Caco-2 (cell line): ENCODE results near the gene CCDC102A. TPM values are rescaled to one million over a fixed set of nuclear protein-coding genes. Genes with fewer than 3 reads are reported as not detected.
A peak's percentile ranks its signal among the peaks of the same experiment; 100 is the strongest.

Experiments used
- BruUV-seq: library from RNA; stranded (reverse); fragments of 400-500 nt; replicated peaks from 2 replicates; lab custom pipeline; 2021; lab: Mats Ljungman, UMichigan
- CTCF ChIA-PET: fragments of 300-600 bp; sonication (Branson Sonifier 250); formaldehyde crosslinking; loops from one replicate; lab custom pipeline; 2022; ENCODE audit warnings: antibody characterized with exemption; lab: Charles Lee
- POLR2A ChIA-PET: fragments of 300-600 bp; sonication (Branson Sonifier 250); formaldehyde crosslinking; loops from one replicate; lab custom pipeline; 2022; ENCODE audit warnings: antibody characterized with exemption; lab: Charles Lee
- DNase-seq, 2 experiments: peaks; one replicate each; pipeline versions ENCODE4 v3.0.0 to v3.0.0-alpha.2; 2020 to 2022
- H3K27me3 ChIP-seq: replicated peaks from 2 replicates; pipeline ENCODE4 v1.6.0; 2011; ENCODE audit warnings: low read length; ENCODE audit not compliant: control insufficient read depth, insufficient read depth
- H3K36me3 ChIP-seq: 2 replicates; pipeline ENCODE4 v1.5.1; 2011; ENCODE audit warnings: low read length; ENCODE audit not compliant: control insufficient read depth, insufficient read depth
- H3K4me1 ChIP-seq: fragments of 250-450 bp; sonication (Bioruptor Pico); 2 replicates; pipeline ENCODE4 v1.5.1; 2020; ENCODE audit warnings: mild to moderate bottlenecking
- H3K4me3 ChIP-seq: 2 replicates; pipeline ENCODE4 v1.5.1; 2011; ENCODE audit warnings: low read depth, mild to moderate bottlenecking, control low read depth, low read length
- H3K9me3 ChIP-seq: fragments of 250-450 bp; sonication (Bioruptor Pico); 2 replicates; pipeline ENCODE4 v1.5.1; 2020; ENCODE audit warnings: mild to moderate bottlenecking, moderate library complexity
- H3K27ac Mint-ChIP-seq: one replicate; pipeline ENCODE4 v1.8.0; 2022; ENCODE audit warnings: mixed read lengths; ENCODE audit not compliant: unreplicated experiment
- H3K27me3 Mint-ChIP-seq: one replicate; pipeline ENCODE4 v1.8.0; 2022; ENCODE audit warnings: mixed read lengths; ENCODE audit not compliant: insufficient read depth, unreplicated experiment
- H3K36me3 Mint-ChIP-seq: one replicate; pipeline ENCODE4 v1.8.0; 2022; ENCODE audit warnings: mild to moderate bottlenecking, mixed read lengths; ENCODE audit not compliant: insufficient read depth, unreplicated experiment
- H3K4me1 Mint-ChIP-seq: one replicate; pipeline ENCODE4 v1.8.0; 2022; ENCODE audit warnings: low read depth, mixed read lengths; ENCODE audit not compliant: unreplicated experiment
- H3K4me3 Mint-ChIP-seq: one replicate; pipeline ENCODE4 v1.8.0; 2022; ENCODE audit warnings: mild to moderate bottlenecking, moderate library complexity, mixed read lengths; ENCODE audit not compliant: unreplicated experiment
- H3K9me3 Mint-ChIP-seq: one replicate; pipeline ENCODE4 v1.8.0; 2022; ENCODE audit warnings: mixed read lengths; ENCODE audit not compliant: unreplicated experiment
- CTCF ChIP-seq, 2 experiments: fragments of 200-600 bp in 1 of 2; IDR thresholded peaks; 1 replicate in 1 of 2; 2 replicates in 1 of 2; pipeline versions ENCODE4 v1.5.1 to v1.8.0; 2011 to 2022; ENCODE audit warnings: antibody characterized with exemption in 1 of 2, control low read depth in 1 of 2, inconsistent platforms in 1 of 2, low read depth in 1 of 2, low read length in 1 of 2, mild to moderate bottlenecking in 1 of 2, moderate library complexity in 1 of 2; ENCODE audit not compliant: insufficient read depth in 1 of 2, severe bottlenecking in 1 of 2, unreplicated experiment in 1 of 2
- intact Hi-C: fragments of 100-400 bp; cut with micrococcal nuclease; formaldehyde crosslinking; loops from one replicate; pipeline ENCODE4 v1.10.0; 2022; ENCODE audit not compliant: unreplicated experiment
- total RNA-seq: library from RNA; stranded (reverse); gene quantifications from 2 replicates; pipeline ENCODE4 v1.2.3, GENCODE V29; 2022

CCDC102A gene
- total RNA-seq, 1 experiment from 2014 or later = 11.8 TPM

GRCh38 chr16:57481421-57481820 is 55.0 kb downstream of the CCDC102A start:
- TF ChIP-seq CTCF (IDR thresholded peaks at IDR 0.05; ENCODE audit: insufficient read depth in 1 of 2, low read depth in 1 of 2, low read length in 1 of 2, severe bottlenecking in 1 of 2, unreplicated experiment in 1 of 2) = no peak
- intact Hi-C loops = loop anchor here (2.0 kb wide), 1 partner anchor 19 kb away; the partner anchor contains the start of gene POLR2C
- peak overlapping the region; percentile 27 for H3K4me3 Mint-ChIP-seq
- H3K9me3 Mint-ChIP-seq = no peaks in the 10 kb centered on the region
- Histone ChIP-seq H3K4me1 (peaks cover 53% of the 10 kb centered on the region), H3K36me3 (peaks cover 6% of the 10 kb centered on the region; the same call in 1 of the 2 replicates), H3K9me3 (no peaks in the 10 kb centered on the region), H3K27me3 (no peaks in the 10 kb centered on the region), H3K4me3 (no peak overlapping the region)
- no peak for DNase-seq
- H3K4me1 Mint-ChIP-seq = peaks cover 52% of the 10 kb centered on the region
- ChIA-PET POLR2A (no interaction called here), CTCF (interaction anchor here (0.6 kb wide), 1 partner anchor 312 kb away, joined by 3 read pairs; no protein-coding TSS in a partner anchor)
- peak overlapping the region; percentile 100 for H3K27ac Mint-ChIP-seq
- H3K27me3 Mint-ChIP-seq = no peaks in the 10 kb centered on the region
- H3K36me3 Mint-ChIP-seq = peaks cover 36% of the 10 kb centered on the region
- BruUV-seq = no TSS peak

- H3K27ac Mint-ChIP-seq = peak overlapping the region; percentile 100
Observed at GRCh38 chr16:57480754-57481230, 55.6 kb downstream of the CCDC102A start.

More at GRCh38 chr16:57480754-57481230, 55.6 kb downstream of the CCDC102A start:
- H3K36me3 Mint-ChIP-seq = peaks cover 40% of the 10 kb centered on the region
- no peak for TF ChIP-seq CTCF (IDR thresholded peaks at IDR 0.05; ENCODE audit: insufficient read depth in 1 of 2, low read depth in 1 of 2, low read length in 1 of 2, severe bottlenecking in 1 of 2, unreplicated experiment in 1 of 2)
- POLR2A ChIA-PET = interaction anchor here (0.5 to 1.9 kb wide), 6 partner anchors 18 to 405 kb away, joined by 3 to 15 read pairs (median 5); partner anchors contain the start of genes CCDC102A, CIAPIN1, COQ9 and POLR2C
- DNase-seq = no peak
- Histone ChIP-seq H3K4me1 (peaks cover 57% of the 10 kb centered on the region), H3K36me3 (peaks cover 6% of the 10 kb centered on the region; the same call in 1 of the 2 replicates), H3K4me3 (no peak overlapping the region), H3K27me3 (no peaks in the 10 kb centered on the region), H3K9me3 (no peaks in the 10 kb centered on the region)
- H3K4me1 Mint-ChIP-seq = peaks cover 52% of the 10 kb centered on the region
- no peaks in the 10 kb centered on the region for H3K27me3 Mint-ChIP-seq
- intact Hi-C loops = loop anchor here (1.0 to 2.0 kb wide), 2 partner anchors 18 to 39 kb away; partner anchors contain the start of gene POLR2C
- H3K4me3 Mint-ChIP-seq = peak overlapping the region; percentile 89
- TSS peak; percentile 89 for BruUV-seq
- no peaks in the 10 kb centered on the region for H3K9me3 Mint-ChIP-seq
- CTCF ChIA-PET = interaction anchor here (0.6 to 2.1 kb wide), 5 partner anchors 18 to 313 kb away, joined by 3 to 23 read pairs (median 7); partner anchors contain the start of genes CIAPIN1, COQ9 and POLR2C
